Peyer's patch (tissue), 4 donors: Measurements from ENCODE around the gene TSSK6. TPM values are rescaled to one million over a fixed set of nuclear protein-coding genes. Genes with fewer than 3 reads are reported as not detected.
"Not testable (repeated sequence)": the region's sequence is repeated elsewhere in the genome, so short reads cannot be mapped to it uniquely, and the experiment has no call there.

ENCODE experiments used
- DNase-seq, 3 donors: peaks; one replicate each; pipeline ENCODE4 v3.0.0-alpha.2; 2017 to 2019
- H3K27ac ChIP-seq, 4 donors: fragments of 200-600 bp; sonication (generic); one replicate each; pipeline ENCODE4 v1.5.1; 2016 to 2019
- H3K27me3 ChIP-seq, 2 donors: fragments of 200-600 bp; sonication (generic); one replicate each; pipeline ENCODE4 v1.5.1; 2019
- H3K36me3 ChIP-seq, 3 donors: fragments of 200-600 bp; sonication (generic); one replicate each; pipeline ENCODE4 v1.5.1; 2016 to 2019
- H3K4me1 ChIP-seq, 4 donors: fragments of 200-600 bp; sonication (generic); one replicate each; pipeline ENCODE4 v1.5.1; 2016 to 2019
- H3K4me3 ChIP-seq, 4 donors: fragments of 200-600 bp; sonication (generic); 1 replicate in 3 of 4; 2 replicates in 1 of 4; pipeline ENCODE4 v1.5.1; 2016 to 2019; ENCODE audit warnings: mild to moderate bottlenecking in 1 of 4
- H3K9me3 ChIP-seq, 4 donors: fragments of 200-600 bp; sonication (generic); one replicate each; pipeline ENCODE4 v1.5.1; 2016 to 2019; ENCODE audit warnings: mild to moderate bottlenecking in 1 of 4
- CTCF ChIP-seq, 6 experiments: fragments of 450-650 bp in 4 of 6; fragments of 200-600 bp in 2 of 6; sonication (generic) in 1 of 6; IDR thresholded peaks; one replicate each; pipeline ENCODE4 v1.5.1; 2017 to 2019; ENCODE audit warnings: antibody characterized with exemption in 6 of 6, mild to moderate bottlenecking in 3 of 6, moderate library complexity in 1 of 6
- POLR2A ChIP-seq, 2 donors: fragments of 450-650 bp; IDR thresholded peaks; one replicate each; pipeline ENCODE4 v1.5.1; 2017; ENCODE audit warnings: antibody characterized with exemption in 2 of 2, mild to moderate bottlenecking in 2 of 2, moderate library complexity in 2 of 2
- total RNA-seq, 4 donors: library from RNA; depleted of rRNA; stranded (reverse); fragments of >200 nt; gene quantifications; one replicate each; pipeline ENCODE4 v1.1.0, GENCODE V29; 2016

TSSK6 gene
- total RNA-seq, 4 donors from 2014 or later, result 3.0 to 14.0 (median 10.0) TPM

- peaks cover 0 to 21% (median 0%) of the 10 kb centered on the region in 4 donors for H3K4me1 ChIP-seq
- no peak overlapping the region for H3K27ac ChIP-seq
- no peak for TF ChIP-seq POLR2A (IDR thresholded peaks at IDR 0.05)
- TF ChIP-seq CTCF (IDR thresholded peaks at IDR 0.05), result peak in 3 of 6 experiments; percentile 19 to 25 (median 20)
- no peak for DNase-seq
- H3K9me3 ChIP-seq, result no peaks in the 10 kb centered on the region
- H3K27me3 ChIP-seq, result no peaks in the 10 kb centered on the region
- H3K4me3 ChIP-seq, result no peak overlapping the region
- H3K36me3 ChIP-seq, result peaks cover 0 to under 1% (median 0%) of the 10 kb centered on the region in 3 donors
Measured at GRCh38 chr19:19475849-19476828, 39.2 kb downstream of the TSSK6 start.

GRCh38 chr19:19475015-19475765 lies 40.2 kb downstream of the TSSK6 start:
- Histone ChIP-seq H3K27me3 (no peaks in the 10 kb centered on the region), H3K27ac (peak overlapping the region in 1 of 4 donors; percentile 43), H3K4me1 (peaks cover 0 to 21% (median 0%) of the 10 kb centered on the region in 4 donors), H3K4me3 (no peak overlapping the region), H3K36me3 (no peaks in the 10 kb centered on the region), H3K9me3 (no peaks in the 10 kb centered on the region)
- no peak for DNase-seq
- TF ChIP-seq CTCF (IDR thresholded peaks at IDR 0.05) (no peak), POLR2A (IDR thresholded peaks at IDR 0.05) (no peak)

DNA sequence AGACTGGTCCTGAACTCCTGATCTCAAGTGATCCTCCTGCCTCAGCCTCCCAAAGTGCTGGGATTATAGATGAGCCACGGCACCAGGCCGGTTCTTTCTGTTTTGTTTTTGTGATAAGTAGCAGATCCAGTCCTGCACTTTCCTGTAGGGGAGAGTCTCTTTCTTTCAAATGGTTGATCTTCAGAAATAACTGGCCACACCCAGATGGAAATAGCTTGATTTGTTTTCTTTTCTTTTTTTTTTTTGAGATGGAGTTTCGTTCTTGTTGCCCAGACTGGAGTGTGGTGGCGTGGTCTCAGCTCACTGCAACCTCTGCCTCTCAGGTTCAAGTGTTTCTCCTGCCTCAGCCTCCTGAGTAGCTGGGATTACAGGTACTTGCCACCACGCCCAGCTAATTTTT lies 43.2 kb downstream of the TSSK6 start:
- not testable (repeated sequence) for H3K4me3 ChIP-seq, DNase-seq

DNA sequence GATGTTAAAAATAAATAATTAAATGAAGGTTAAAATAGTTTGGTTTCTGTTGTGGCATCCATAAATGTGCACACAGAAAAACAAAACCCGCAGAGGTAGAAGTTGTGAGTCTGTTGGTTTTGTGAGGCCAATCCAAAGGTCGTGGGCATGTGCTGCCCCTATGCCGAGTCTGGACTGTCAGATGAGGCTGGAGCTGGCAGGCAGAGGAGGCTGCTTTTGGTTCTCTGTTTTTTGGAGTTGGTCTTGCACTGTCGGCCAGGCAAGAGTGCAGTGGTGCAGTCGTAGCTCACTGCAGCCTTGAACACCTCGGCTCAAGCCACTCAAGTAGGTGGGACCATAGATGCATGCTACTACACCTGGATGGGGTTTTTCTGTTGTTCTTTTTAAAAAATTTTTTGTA lies 43.7 kb downstream of the TSSK6 start:
- Histone ChIP-seq H3K27me3 (no peaks in the 10 kb centered on the region), H3K4me3 (no peak overlapping the region), H3K36me3 (peaks cover 0 to 21% (median 0%) of the 10 kb centered on the region in 3 donors), H3K27ac (no peak overlapping the region), H3K9me3 (peaks cover 0 to 5% (median 2%) of the 10 kb centered on the region in 4 donors), H3K4me1 (peaks cover 0 to 21% (median 0%) of the 10 kb centered on the region in 4 donors)
- DNase-seq, result no peak
- TF ChIP-seq POLR2A (IDR thresholded peaks at IDR 0.05) (no peak), CTCF (IDR thresholded peaks at IDR 0.05) (no peak)

More for the DNA sequence above, 43.2 kb downstream of the TSSK6 start:
- not testable (repeated sequence) for H3K9me3 ChIP-seq, H3K27ac ChIP-seq, H3K27me3 ChIP-seq
- Histone ChIP-seq H3K36me3 (peaks cover 0 to 16% (median 0%) of the 10 kb centered on the region in 3 donors), H3K4me1 (peaks cover 0 to 21% (median 0%) of the 10 kb centered on the region in 4 donors)

DNA sequence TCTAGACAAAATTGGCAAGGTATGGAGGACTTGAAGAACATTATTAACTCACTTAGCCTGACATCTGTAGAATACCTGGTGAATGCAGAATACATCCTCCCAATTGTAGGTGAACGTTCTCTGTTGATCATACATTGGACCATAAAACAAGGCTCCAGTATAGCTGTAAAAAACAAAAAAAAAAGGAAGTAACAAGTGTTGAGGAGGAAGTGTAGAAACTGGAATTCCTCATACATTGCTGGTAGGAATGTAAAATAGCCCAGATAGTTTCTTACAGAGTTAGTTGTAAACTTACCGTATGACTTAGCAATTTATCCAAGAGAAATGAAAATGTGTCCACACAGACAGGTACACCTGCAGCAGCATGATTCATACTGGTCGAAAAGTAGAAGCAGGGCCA lies 44.8 kb downstream of the TSSK6 start:
- H3K36me3 ChIP-seq, result peaks cover 0 to 32% (median 0%) of the 10 kb centered on the region in 3 donors
- peaks cover 0 to 15% (median 0%) of the 10 kb centered on the region in 4 donors for H3K4me1 ChIP-seq
- H3K27ac ChIP-seq, result no peak overlapping the region
- peaks cover 0 to 5% (median 2%) of the 10 kb centered on the region in 4 donors for H3K9me3 ChIP-seq
- no peak for DNase-seq
- H3K4me3 ChIP-seq, result no peak overlapping the region
- TF ChIP-seq POLR2A (IDR thresholded peaks at IDR 0.05) (no peak), CTCF (IDR thresholded peaks at IDR 0.05) (no peak)
- H3K27me3 ChIP-seq, result no peaks in the 10 kb centered on the region
